Stomach (tissue), 4 donors: ENCODE measurements around the gene CNN1.

Experiments used
- CTCF ChIP-seq, 7 experiments: fragments of 450-650 bp in 4 of 7; fragments of 200-600 bp in 3 of 7; sonication (generic) in 3 of 7; IDR thresholded peaks; one replicate each; pipeline ENCODE4 v1.5.1; 2016 to 2019; ENCODE audit warnings: antibody characterized with exemption in 7 of 7, control low read depth in 2 of 7, mild to moderate bottlenecking in 1 of 7
- EP300 ChIP-seq: sonication (generic); formaldehyde crosslinking; IDR thresholded peaks from one replicate; pipeline ENCODE4 v1.6.1; 2017; ENCODE audit warnings: antibody characterized with exemption
- POLR2A ChIP-seq, 4 donors: fragments of 450-650 bp; IDR thresholded peaks; one replicate each; pipeline ENCODE4 v1.6.1; 2016; ENCODE audit warnings: antibody characterized with exemption in 4 of 4, control low read depth in 2 of 4, mild to moderate bottlenecking in 1 of 4, moderate library complexity in 1 of 4

DNA sequence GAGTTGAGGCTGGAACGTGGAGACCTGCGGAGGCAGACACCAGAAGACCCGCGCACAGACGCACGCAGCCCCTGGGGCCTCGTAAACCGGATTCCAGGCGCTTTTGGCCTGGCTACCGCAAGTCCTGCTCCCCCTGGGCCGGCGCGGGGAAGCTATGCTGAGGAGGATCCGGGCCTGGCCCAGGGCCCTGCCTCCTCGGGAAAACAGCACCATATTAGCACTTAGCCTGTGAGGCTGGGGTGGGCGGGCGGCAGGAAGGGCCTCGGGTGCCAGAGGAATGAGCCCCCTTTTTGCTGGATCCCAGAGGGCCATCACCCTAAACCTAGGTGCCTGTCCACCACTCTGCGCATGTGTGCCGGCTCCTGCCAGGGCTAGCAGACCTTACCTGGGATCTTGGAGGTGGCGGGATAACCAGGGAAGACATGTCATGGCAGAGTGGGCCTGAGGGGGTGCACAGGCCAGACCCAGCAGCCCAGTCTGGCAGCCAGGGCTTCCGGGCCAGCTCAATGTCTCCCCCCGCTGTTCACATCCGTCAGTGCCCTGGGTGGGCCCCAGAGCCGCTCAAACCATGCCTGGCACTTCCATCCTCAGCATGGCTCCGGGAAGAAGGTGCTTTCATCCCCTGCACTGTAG lies 13.1 kb downstream of the CNN1 start:
- no peak for TF ChIP-seq CTCF (IDR thresholded peaks at IDR 0.05)
- no peak for TF ChIP-seq POLR2A (IDR thresholded peaks at IDR 0.05)
- no peak for TF ChIP-seq EP300
